ENCODE results near the gene EIF4G3. TPM values are rescaled to one million over a fixed set of nuclear protein-coding genes. Genes with fewer than 3 reads are reported as not detected.

EIF4G3 gene
- total and polyA plus RNA-seq, 9 of the 15 experiments (the other 6 are each of a cell fraction or from before 2014, with no cell fraction given) = 6.7 to 40.5 (median 32.1) TPM

GRCh38 chr1:20787029-20787839, 389.5 kb downstream of the EIF4G3 start, which contains the start of gene HP1BP3 (continued):
- peak; percentile 62; the same call in 1 of the 2 replicates for TF ChIP-seq MGA (IDR thresholded peaks at IDR 0.05)
- no peak for TF ChIP-seq SRSF1 (IDR thresholded peaks at IDR 0.05; ENCODE audit: low read depth, low read length)
- peak; percentile 26 for TF ChIP-seq PRDM10 (IDR thresholded peaks at IDR 0.05; ENCODE audit: partially characterized antibody)
- TF ChIP-seq ARID3A (IDR thresholded peaks at IDR 0.05; ENCODE audit: borderline replicate concordance, low read depth, low read length) = 0 out of 2 replicates have a peak, but pooled peaks have one; percentile 2
- no peak for TF ChIP-seq ATF2 (CRISPR knock-in tag; IDR thresholded peaks at IDR 0.05)
- TF ChIP-seq POLR2H (tag; IDR thresholded peaks at IDR 0.05; ENCODE audit: low read depth) = peak; percentile 74

All from K562 (cell line).